ENCODE data around the gene HTR4. TPM values are rescaled to one million over a fixed set of nuclear protein-coding genes. Genes with fewer than 3 reads are reported as not detected.
A peak's percentile ranks its signal among the peaks of the same experiment; 100 is the strongest.

The HTR4 gene
- total and polyA plus RNA-seq, 5 donors: 1.3 to 9.1 (median 8.2) TPM

- DNase-seq (no peak), ATAC-seq (peak; percentile 88 to 91)
- WGBS: 30% methylated on average over 10 of the region's 10 CpGs
- Histone ChIP-seq H3K27me3 (ENCODE audit: control insufficient read depth, insufficient read depth) (no peaks in the 10 kb centered on the region), H3K4me3 (ENCODE audit: low read length) (no peak overlapping the region), H3K9me3 (ENCODE audit: control insufficient read depth, low read length) (no peaks in the 10 kb centered on the region), H3K4me1 (ENCODE audit: control insufficient read depth, insufficient read depth, low read length) (peaks cover 6% of the 10 kb centered on the region), H3K27ac (ENCODE audit: low read length) (no peak overlapping the region)
- intact Hi-C loops (cut with DNase I): no loop called here
Observed at GRCh38 chr5:148491015-148491792, 163.1 kb downstream of the HTR4 start.

GRCh38 chr5:148488757-148489156 is 165.6 kb downstream of the HTR4 start:
- intact Hi-C loops (cut with DNase I): no loop called here
- Histone ChIP-seq H3K4me1 (ENCODE audit: control insufficient read depth, insufficient read depth, low read length) (peaks cover 6% of the 10 kb centered on the region), H3K9me3 (ENCODE audit: control insufficient read depth, low read length) (no peaks in the 10 kb centered on the region), H3K4me3 (ENCODE audit: low read length) (no peak overlapping the region), H3K27me3 (ENCODE audit: control insufficient read depth, insufficient read depth) (no peaks in the 10 kb centered on the region), H3K27ac (ENCODE audit: low read length) (no peak overlapping the region)
- DNase-seq (no peak), ATAC-seq (no peak)
- WGBS: 79% methylated on average over 2 of the region's 2 CpGs

GRCh38 chr5:148486456-148486855 is 167.9 kb downstream of the HTR4 start:
- Histone ChIP-seq H3K27me3 (ENCODE audit: control insufficient read depth, insufficient read depth) (no peaks in the 10 kb centered on the region), H3K9me3 (ENCODE audit: control insufficient read depth, low read length) (no peaks in the 10 kb centered on the region), H3K4me3 (ENCODE audit: low read length) (no peak overlapping the region), H3K27ac (ENCODE audit: low read length) (no peak overlapping the region), H3K4me1 (ENCODE audit: control insufficient read depth, insufficient read depth, low read length) (peaks cover 8% of the 10 kb centered on the region)
- ATAC-seq (no peak), DNase-seq (no peak)
- intact Hi-C loops (cut with DNase I): no loop called here
- 88% methylated on average over 3 of the region's 3 CpGs for WGBS

- intact Hi-C loops (cut with DNase I): no loop called here
- H3K9me3 ChIP-seq (ENCODE audit: control insufficient read depth, low read length): no peaks in the 10 kb centered on the region
- no peaks in the 10 kb centered on the region for H3K27me3 ChIP-seq (ENCODE audit: control insufficient read depth, insufficient read depth)
- ATAC-seq: no peak
- no peak for DNase-seq
- no peak overlapping the region for H3K27ac ChIP-seq (ENCODE audit: low read length)
- H3K4me3 ChIP-seq (ENCODE audit: low read length): no peak overlapping the region
- peaks cover 7% of the 10 kb centered on the region for H3K4me1 ChIP-seq (ENCODE audit: control insufficient read depth, insufficient read depth, low read length)
Observed at GRCh38 chr5:148484651-148485050, 169.7 kb downstream of the HTR4 start.

GRCh38 chr5:148483750-148484149 is 170.6 kb downstream of the HTR4 start:
- Histone ChIP-seq H3K27ac (ENCODE audit: low read length) (no peak overlapping the region), H3K4me1 (ENCODE audit: control insufficient read depth, insufficient read depth, low read length) (peaks cover 2% of the 10 kb centered on the region), H3K9me3 (ENCODE audit: control insufficient read depth, low read length) (no peaks in the 10 kb centered on the region), H3K27me3 (ENCODE audit: control insufficient read depth, insufficient read depth) (no peaks in the 10 kb centered on the region), H3K4me3 (ENCODE audit: low read length) (no peak overlapping the region)
- 91% methylated on average over 3 of the region's 3 CpGs for WGBS
- ATAC-seq: no peak
- no peak for DNase-seq
- intact Hi-C loops (cut with DNase I): no loop called here

DNA sequence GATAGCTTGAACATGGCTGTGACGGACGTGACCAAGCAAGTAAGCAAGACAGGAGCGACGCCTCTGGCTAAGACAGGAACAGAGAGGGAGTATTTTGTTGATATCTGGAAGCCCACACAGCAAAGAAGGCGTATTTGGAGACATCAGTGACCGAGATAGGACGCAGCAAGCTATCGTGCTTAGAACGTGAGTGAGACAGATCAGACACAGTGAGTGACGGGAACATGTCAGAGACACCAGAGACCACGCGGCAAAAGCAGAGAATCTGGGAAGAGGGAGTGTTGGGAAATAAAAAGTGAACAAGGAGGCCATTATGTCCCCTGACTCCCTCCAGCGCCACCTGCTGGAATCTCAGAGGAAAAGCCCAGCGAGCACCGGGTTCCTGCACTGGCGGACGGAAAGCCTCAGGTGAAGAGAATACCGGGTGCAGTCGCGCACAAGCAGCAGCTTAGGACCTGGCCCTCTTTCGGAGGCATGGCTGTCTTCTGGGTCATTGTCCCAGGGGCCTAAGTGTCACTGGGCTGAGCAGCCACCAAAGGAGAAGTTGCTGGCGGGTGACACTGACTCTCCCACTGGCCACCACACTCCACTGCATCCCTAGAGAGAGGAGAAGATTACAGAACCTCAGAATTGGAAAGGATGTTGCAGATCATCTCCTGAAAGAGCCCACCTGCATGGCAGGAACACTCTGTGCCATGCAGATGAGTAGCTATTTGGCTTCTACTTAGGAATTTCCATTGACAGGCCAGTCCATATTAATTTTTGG is 171.4 kb downstream of the HTR4 start:
- H3K4me3 ChIP-seq (ENCODE audit: low read length): no peak overlapping the region
- no peaks in the 10 kb centered on the region for H3K27me3 ChIP-seq (ENCODE audit: control insufficient read depth, insufficient read depth)
- peak; percentile 59 to 71 (median 66) for DNase-seq
- peak; percentile 50 to 51 for ATAC-seq
- no peaks in the 10 kb centered on the region for H3K9me3 ChIP-seq (ENCODE audit: control insufficient read depth, low read length)
- intact Hi-C loops (cut with DNase I): no loop called here
- WGBS: 42% methylated on average over 22 of the region's 22 CpGs
- peaks cover 2% of the 10 kb centered on the region for H3K4me1 ChIP-seq (ENCODE audit: control insufficient read depth, insufficient read depth, low read length)
- H3K27ac ChIP-seq (ENCODE audit: low read length): no peak overlapping the region

- Histone ChIP-seq H3K4me1 (ENCODE audit: control insufficient read depth, insufficient read depth, low read length) (peaks cover 2% of the 10 kb centered on the region), H3K27me3 (ENCODE audit: control insufficient read depth, insufficient read depth) (no peaks in the 10 kb centered on the region), H3K4me3 (ENCODE audit: low read length) (no peak overlapping the region), H3K27ac (ENCODE audit: low read length) (no peak overlapping the region), H3K9me3 (ENCODE audit: control insufficient read depth, low read length) (no peaks in the 10 kb centered on the region)
- ATAC-seq: peak; percentile 25 to 58
- intact Hi-C loops (cut with DNase I): no loop called here
- DNase-seq: peak in 2 of 3 donors; percentile 52 to 53
- 36% methylated on average over 7 of the region's 7 CpGs for WGBS
Observed at GRCh38 chr5:148482196-148482595, 172.1 kb downstream of the HTR4 start.

GRCh38 chr5:148477429-148477828 is 176.9 kb downstream of the HTR4 start:
- peaks cover 2% of the 10 kb centered on the region for H3K4me1 ChIP-seq (ENCODE audit: control insufficient read depth, insufficient read depth, low read length)
- intact Hi-C loops (cut with DNase I): no loop called here
- H3K27me3 ChIP-seq (ENCODE audit: control insufficient read depth, insufficient read depth): no peaks in the 10 kb centered on the region
- H3K4me3 ChIP-seq (ENCODE audit: low read length): no peak overlapping the region
- DNase-seq: no peak
- no peak overlapping the region for H3K27ac ChIP-seq (ENCODE audit: low read length)
- ATAC-seq: no peak
- 78% methylated on average over 3 of the region's 3 CpGs for WGBS
- H3K9me3 ChIP-seq (ENCODE audit: control insufficient read depth, low read length): no peaks in the 10 kb centered on the region

- DNase-seq: no peak
- no peak for ATAC-seq
- Histone ChIP-seq H3K27me3 (ENCODE audit: control insufficient read depth, insufficient read depth) (no peaks in the 10 kb centered on the region), H3K4me3 (ENCODE audit: low read length) (no peak overlapping the region), H3K4me1 (ENCODE audit: control insufficient read depth, insufficient read depth, low read length) (no peaks in the 10 kb centered on the region), H3K9me3 (ENCODE audit: control insufficient read depth, low read length) (no peaks in the 10 kb centered on the region), H3K27ac (ENCODE audit: low read length) (no peak overlapping the region)
- 72% methylated on average over 3 of the region's 3 CpGs for WGBS
- intact Hi-C loops (cut with DNase I): no loop called here
Observed at GRCh38 chr5:148476302-148476701, 178.0 kb downstream of the HTR4 start.

DNA sequence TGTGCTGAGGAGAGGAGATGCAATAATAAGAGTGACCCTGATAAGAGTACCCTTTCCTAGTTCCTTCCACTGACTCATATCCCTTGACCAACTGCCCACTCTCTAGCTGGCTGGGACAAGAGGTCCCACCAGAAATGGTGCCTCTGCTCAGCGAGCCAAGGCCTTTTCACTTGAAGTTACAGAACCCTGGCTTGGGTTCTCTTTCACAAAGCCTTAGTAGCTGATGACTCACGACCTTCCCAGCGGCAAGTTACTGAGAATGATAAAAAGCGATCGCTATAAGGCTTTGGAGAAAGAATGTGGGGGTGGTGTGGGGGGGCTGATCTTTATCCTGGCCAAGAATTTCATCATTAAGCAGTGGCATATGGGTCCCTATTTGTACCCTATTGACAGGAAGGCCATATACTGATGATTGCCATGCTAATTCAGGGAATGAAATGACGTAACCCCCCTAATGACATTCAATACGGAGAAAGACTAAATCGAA is 180.3 kb downstream of the HTR4 start:
- ATAC-seq: peak; percentile 91 to 94
- no peaks in the 10 kb centered on the region for H3K4me1 ChIP-seq (ENCODE audit: control insufficient read depth, insufficient read depth, low read length)
- intact Hi-C loops (cut with DNase I): no loop called here
- no peak overlapping the region for H3K27ac ChIP-seq (ENCODE audit: low read length)
- DNase-seq: peak; percentile 86 to 88 (median 86)
- WGBS: 59% methylated on average over 8 of the region's 8 CpGs
- H3K9me3 ChIP-seq (ENCODE audit: control insufficient read depth, low read length): no peaks in the 10 kb centered on the region
- no peak overlapping the region for H3K4me3 ChIP-seq (ENCODE audit: low read length)
- no peaks in the 10 kb centered on the region for H3K27me3 ChIP-seq (ENCODE audit: control insufficient read depth, insufficient read depth)

- H3K9me3 ChIP-seq (ENCODE audit: control insufficient read depth, low read length): no peaks in the 10 kb centered on the region
- WGBS: 83% methylated on average over 2 of the region's 2 CpGs
- H3K27me3 ChIP-seq (ENCODE audit: control insufficient read depth, insufficient read depth): no peaks in the 10 kb centered on the region
- ATAC-seq (no peak), DNase-seq (no peak)
- intact Hi-C loops (cut with DNase I): no loop called here
- H3K27ac ChIP-seq (ENCODE audit: low read length): no peak overlapping the region
- H3K4me1 ChIP-seq (ENCODE audit: control insufficient read depth, insufficient read depth, low read length): no peaks in the 10 kb centered on the region
- H3K4me3 ChIP-seq (ENCODE audit: low read length): no peak overlapping the region
Observed at GRCh38 chr5:148471379-148471778, 182.9 kb downstream of the HTR4 start.
